Upper lobe of right lung (tissue), 1 donor: ENCODE data around the gene PLA2G3. TPM values are rescaled to one million over a fixed set of nuclear protein-coding genes. Genes with fewer than 3 reads are reported as not detected.

Experiments
- ATAC-seq: fragments of 200-7000 bp; cut with Tn5 transposase; one replicate; pipeline ENCODE4 v1.9.1; 2020; ENCODE audit warnings: mild to moderate bottlenecking, moderate library complexity
- DNase-seq: peaks from one replicate; pipeline ENCODE4 v3.0.0-alpha.2; 2020
- H3K27ac ChIP-seq: fragments of 200-600 bp; one replicate; pipeline ENCODE4 v1.8.0; 2022
- H3K27me3 ChIP-seq: fragments of 200-600 bp; one replicate; pipeline ENCODE4 v1.8.0; 2022; ENCODE audit warnings: mild to moderate bottlenecking
- H3K36me3 ChIP-seq: fragments of 200-600 bp; one replicate; pipeline ENCODE4 v1.8.0; 2022
- H3K4me1 ChIP-seq: fragments of 200-600 bp; one replicate; pipeline ENCODE4 v1.8.0; 2022
- H3K4me3 ChIP-seq: fragments of 200-600 bp; one replicate; pipeline ENCODE4 v1.8.0; 2022; ENCODE audit warnings: mild to moderate bottlenecking
- H3K9me3 ChIP-seq: fragments of 200-600 bp; one replicate; pipeline ENCODE4 v1.8.0; 2022
- intact Hi-C: fragments of 100-400 bp; cut with DNase I; formaldehyde crosslinking; loops from one replicate; pipeline ENCODE4 v1.11.0; 2022
- total RNA-seq: library from RNA; stranded (reverse); fragmentation: NEBNext Ultra II Directional; extraction: Animal tissue kit (Norgen Biotek cat#: 25700); gene quantifications from one replicate; pipeline ENCODE4 v1.2.1, GENCODE V29; 2021
- TF ChIP-seq, protein P1 (sequence below): fragments of 200-600 bp; IDR thresholded peaks from one replicate; pipeline ENCODE4 v1.8.0; 2022; ENCODE audit warnings: antibody characterized with exemption
- donor health status: DM: no; HTN: yes; CAD: no; lungs with severe emphysema.

The PLA2G3 gene
- total RNA-seq, 1 donor from 2014 or later: 6.9 TPM

DNA sequence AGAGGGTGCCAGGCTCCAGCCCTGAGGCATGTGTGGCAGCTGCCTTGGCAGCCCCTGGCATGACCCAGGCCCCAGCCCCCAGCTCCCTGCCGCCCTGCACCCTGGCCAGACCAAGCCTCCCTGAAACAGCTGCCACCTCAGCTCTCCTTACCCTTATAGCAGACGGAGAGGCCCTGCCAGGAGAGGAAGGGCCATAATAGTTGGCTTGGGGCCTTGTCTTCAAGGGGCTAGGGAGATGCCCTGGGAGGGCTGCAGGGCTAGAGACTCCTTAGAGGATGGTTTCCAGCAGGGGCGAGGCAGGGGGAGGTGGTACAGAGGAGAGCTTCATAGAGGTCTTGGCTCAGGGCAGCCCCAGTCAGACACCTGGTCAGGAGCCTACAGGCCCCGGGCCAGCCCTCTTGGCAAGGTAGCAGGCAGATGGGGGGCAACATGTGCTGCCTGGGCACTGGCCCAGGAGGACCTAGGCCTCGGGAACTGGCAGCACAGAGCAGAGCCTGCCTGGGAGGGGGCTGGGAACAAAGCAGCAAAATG, 46.2 kb downstream of the PLA2G3 start:
- no peaks in the 10 kb centered on the region for H3K27me3 ChIP-seq
- no peak for DNase-seq
- ATAC-seq: no peak
- no peak overlapping the region for H3K27ac ChIP-seq
- H3K36me3 ChIP-seq: peaks cover 77% of the 10 kb centered on the region
- intact Hi-C loops: no loop called here
- no peak overlapping the region for H3K4me3 ChIP-seq
- TF ChIP-seq, protein P1, sequence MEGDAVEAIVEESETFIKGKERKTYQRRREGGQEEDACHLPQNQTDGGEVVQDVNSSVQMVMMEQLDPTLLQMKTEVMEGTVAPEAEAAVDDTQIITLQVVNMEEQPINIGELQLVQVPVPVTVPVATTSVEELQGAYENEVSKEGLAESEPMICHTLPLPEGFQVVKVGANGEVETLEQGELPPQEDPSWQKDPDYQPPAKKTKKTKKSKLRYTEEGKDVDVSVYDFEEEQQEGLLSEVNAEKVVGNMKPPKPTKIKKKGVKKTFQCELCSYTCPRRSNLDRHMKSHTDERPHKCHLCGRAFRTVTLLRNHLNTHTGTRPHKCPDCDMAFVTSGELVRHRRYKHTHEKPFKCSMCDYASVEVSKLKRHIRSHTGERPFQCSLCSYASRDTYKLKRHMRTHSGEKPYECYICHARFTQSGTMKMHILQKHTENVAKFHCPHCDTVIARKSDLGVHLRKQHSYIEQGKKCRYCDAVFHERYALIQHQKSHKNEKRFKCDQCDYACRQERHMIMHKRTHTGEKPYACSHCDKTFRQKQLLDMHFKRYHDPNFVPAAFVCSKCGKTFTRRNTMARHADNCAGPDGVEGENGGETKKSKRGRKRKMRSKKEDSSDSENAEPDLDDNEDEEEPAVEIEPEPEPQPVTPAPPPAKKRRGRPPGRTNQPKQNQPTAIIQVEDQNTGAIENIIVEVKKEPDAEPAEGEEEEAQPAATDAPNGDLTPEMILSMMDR: no peak
- no peaks in the 10 kb centered on the region for H3K4me1 ChIP-seq
- no peaks in the 10 kb centered on the region for H3K9me3 ChIP-seq

- Histone ChIP-seq H3K4me3 (no peak overlapping the region), H3K27ac (no peak overlapping the region), H3K9me3 (no peaks in the 10 kb centered on the region), H3K27me3 (no peaks in the 10 kb centered on the region), H3K4me1 (no peaks in the 10 kb centered on the region), H3K36me3 (peaks cover 81% of the 10 kb centered on the region)
- TF ChIP-seq, protein P1: no peak
- intact Hi-C loops: no loop called here
- DNase-seq: no peak
- ATAC-seq: no peak
Observed at GRCh38 chr22:31093086-31093850, 47.0 kb downstream of the PLA2G3 start.

DNA sequence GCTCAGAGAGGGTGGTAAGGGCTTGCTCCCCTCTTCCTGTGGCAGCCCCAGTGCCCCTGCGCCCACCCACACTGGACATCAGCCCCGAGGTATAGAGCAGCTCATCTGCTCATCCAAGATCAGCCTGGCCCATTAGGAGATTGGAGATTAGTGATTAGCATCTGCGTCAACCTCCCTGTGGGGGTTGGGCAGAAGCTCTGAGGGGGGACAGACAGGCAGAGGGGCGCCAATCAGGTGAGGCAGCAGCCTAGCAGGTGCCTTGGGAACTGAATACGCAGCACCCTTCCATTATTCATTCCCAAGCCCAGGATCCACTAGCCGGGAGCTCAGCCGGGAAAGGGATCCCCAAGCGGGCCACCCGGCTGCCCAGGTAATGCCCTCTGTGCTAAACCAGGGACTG, 48.1 kb downstream of the PLA2G3 start:
- Histone ChIP-seq H3K4me1 (no peaks in the 10 kb centered on the region), H3K9me3 (no peaks in the 10 kb centered on the region), H3K36me3 (peaks cover 87% of the 10 kb centered on the region), H3K4me3 (no peak overlapping the region), H3K27ac (no peak overlapping the region), H3K27me3 (no peaks in the 10 kb centered on the region)
- ATAC-seq (no peak), DNase-seq (no peak)
- TF ChIP-seq, protein P1: no peak
- intact Hi-C loops: no loop called here

- Histone ChIP-seq H3K27ac (no peak overlapping the region), H3K4me3 (no peak overlapping the region), H3K27me3 (no peaks in the 10 kb centered on the region), H3K36me3 (peaks cover 79% of the 10 kb centered on the region), H3K4me1 (peaks cover 5% of the 10 kb centered on the region), H3K9me3 (no peaks in the 10 kb centered on the region)
- TF ChIP-seq, protein P1: no peak
- DNase-seq (no peak), ATAC-seq (no peak)
- intact Hi-C loops: no loop called here
Observed at GRCh38 chr22:31091106-31091975, 49.0 kb downstream of the PLA2G3 start.

DNA sequence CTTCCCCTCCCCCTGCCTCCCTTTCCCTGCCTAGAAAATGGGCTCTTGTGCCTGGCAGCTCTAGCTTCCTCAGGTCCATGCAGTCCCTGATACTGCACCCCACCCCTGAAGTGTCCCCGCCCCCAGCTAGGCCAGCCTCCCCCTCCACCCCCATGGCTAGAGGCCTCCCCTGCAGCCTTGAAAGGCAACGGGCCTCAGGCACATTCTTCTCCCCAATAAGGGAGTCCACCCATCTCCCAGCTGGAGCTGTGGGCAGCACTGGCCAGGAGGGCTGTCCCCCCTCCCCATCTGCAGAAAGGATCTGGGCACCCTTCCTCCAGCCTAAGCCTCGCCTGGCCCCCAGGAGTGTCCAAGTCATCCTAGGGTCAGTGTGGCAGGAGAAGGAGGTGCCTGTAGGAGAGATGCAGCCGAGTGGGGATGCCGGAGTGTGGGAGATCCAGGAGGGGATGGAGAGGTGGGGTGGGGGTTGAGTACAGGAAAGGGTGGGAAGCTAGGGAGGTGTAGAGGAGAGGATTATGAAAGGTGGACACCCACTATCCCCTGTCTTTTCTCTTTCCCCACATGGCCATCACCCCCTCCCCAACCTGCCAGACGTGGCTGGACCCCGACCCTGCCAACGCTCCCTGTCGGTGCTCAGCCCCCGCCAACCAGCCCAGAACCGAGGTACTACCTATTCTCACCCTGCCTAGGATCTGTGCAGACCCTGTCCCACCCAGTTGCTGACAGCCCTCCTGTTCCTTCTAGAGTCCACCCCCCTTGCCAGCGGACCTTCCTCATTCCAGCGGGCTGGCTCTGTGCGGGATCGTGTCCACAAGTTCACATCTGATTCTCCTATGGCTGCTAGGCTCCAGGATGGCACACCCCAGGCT, 49.9 kb downstream of the PLA2G3 start:
- H3K9me3 ChIP-seq: no peaks in the 10 kb centered on the region
- H3K27me3 ChIP-seq: no peaks in the 10 kb centered on the region
- no peak overlapping the region for H3K4me3 ChIP-seq
- peaks cover 71% of the 10 kb centered on the region for H3K36me3 ChIP-seq
- no peak for ATAC-seq
- H3K27ac ChIP-seq: no peak overlapping the region
- TF ChIP-seq, protein P1: no peak
- H3K4me1 ChIP-seq: peaks cover 14% of the 10 kb centered on the region
- intact Hi-C loops: no loop called here
- DNase-seq: no peak
